SK-N-SH (cell line): ENCODE measurements around the gene GNE.

Experiments used
- CTCF ChIP-seq: fragments of 200-600 bp; sonication (generic); IDR thresholded peaks from 2 replicates; pipeline ENCODE4 v1.6.1; 2017; ENCODE audit warnings: antibody characterized with exemption, mild to moderate bottlenecking, moderate library complexity
- FOXM1 ChIP-seq: IDR thresholded peaks from 2 replicates; pipeline ENCODE4 v1.4.0; 2012; ENCODE audit warnings: low read depth, mild to moderate bottlenecking
- IRF3 ChIP-seq: fragments of 150-350 bp; IDR thresholded peaks from 2 replicates; pipeline ENCODE4 v1.6.1; 2016; ENCODE audit warnings: mild to moderate bottlenecking, low read depth, low read length
- PBX3 ChIP-seq: IDR thresholded peaks from 2 replicates; pipeline ENCODE4; 2012
- POLR2AphosphoS5 ChIP-seq: IDR thresholded peaks from 2 replicates; pipeline ENCODE4 v1.6.1; 2012; ENCODE audit warnings: low read depth, low read length
- TAF1 ChIP-seq: IDR thresholded peaks from 2 replicates; pipeline ENCODE4 v1.6.1; 2012; ENCODE audit warnings: low read depth, mild to moderate bottlenecking, low read length, moderate library complexity, borderline replicate concordance
- TCF12 ChIP-seq: IDR thresholded peaks from 2 replicates; pipeline ENCODE4 v1.4.0; 2012
- YY1 ChIP-seq: IDR thresholded peaks from 2 replicates; pipeline ENCODE4 v1.4.0; 2012; ENCODE audit warnings: low read depth, mild to moderate bottlenecking
- ZBTB33 ChIP-seq: IDR thresholded peaks from 2 replicates; pipeline ENCODE4 v1.4.0; 2012; ENCODE audit warnings: low read depth, borderline replicate concordance

GRCh38 chr9:36211510-36211909, 46.7 kb downstream of the GNE start:
- TF ChIP-seq ZBTB33: no peak
- no peak for TF ChIP-seq PBX3
- no peak for TF ChIP-seq CTCF
- TF ChIP-seq TCF12: no peak
- TF ChIP-seq IRF3: no peak
- no peak for TF ChIP-seq POLR2AphosphoS5
- no peak for TF ChIP-seq TAF1
- no peak for TF ChIP-seq FOXM1
- TF ChIP-seq YY1: no peak
